ENCODE measurements around the gene CDK18. TPM values are rescaled to one million over a fixed set of nuclear protein-coding genes. Genes with fewer than 3 reads are reported as not detected.

CDK18 gene
- total RNA-seq, 6 experiments from 2014 or later: 0.33 to 2.9 (median 1.7) TPM

- no peak for DNase-seq
- Mint-ChIP-seq H3K9me3 (no peaks in the 10 kb centered on the region), H3K4me3 (no peak overlapping the region), H3K27ac (no peak overlapping the region), H3K27me3 (ENCODE audit: insufficient read depth) (peaks cover 16% of the 10 kb centered on the region), H3K36me3 (ENCODE audit: low read depth) (no peaks in the 10 kb centered on the region), H3K4me1 (ENCODE audit: low read depth) (peaks cover 22% of the 10 kb centered on the region)
- TF ChIP-seq, protein P1, sequence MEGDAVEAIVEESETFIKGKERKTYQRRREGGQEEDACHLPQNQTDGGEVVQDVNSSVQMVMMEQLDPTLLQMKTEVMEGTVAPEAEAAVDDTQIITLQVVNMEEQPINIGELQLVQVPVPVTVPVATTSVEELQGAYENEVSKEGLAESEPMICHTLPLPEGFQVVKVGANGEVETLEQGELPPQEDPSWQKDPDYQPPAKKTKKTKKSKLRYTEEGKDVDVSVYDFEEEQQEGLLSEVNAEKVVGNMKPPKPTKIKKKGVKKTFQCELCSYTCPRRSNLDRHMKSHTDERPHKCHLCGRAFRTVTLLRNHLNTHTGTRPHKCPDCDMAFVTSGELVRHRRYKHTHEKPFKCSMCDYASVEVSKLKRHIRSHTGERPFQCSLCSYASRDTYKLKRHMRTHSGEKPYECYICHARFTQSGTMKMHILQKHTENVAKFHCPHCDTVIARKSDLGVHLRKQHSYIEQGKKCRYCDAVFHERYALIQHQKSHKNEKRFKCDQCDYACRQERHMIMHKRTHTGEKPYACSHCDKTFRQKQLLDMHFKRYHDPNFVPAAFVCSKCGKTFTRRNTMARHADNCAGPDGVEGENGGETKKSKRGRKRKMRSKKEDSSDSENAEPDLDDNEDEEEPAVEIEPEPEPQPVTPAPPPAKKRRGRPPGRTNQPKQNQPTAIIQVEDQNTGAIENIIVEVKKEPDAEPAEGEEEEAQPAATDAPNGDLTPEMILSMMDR (IDR thresholded peaks at IDR 0.05): no peak
These were observed 27.8 kb downstream of the CDK18 start for GRCh38 chr1:205532026-205532898.

DNA sequence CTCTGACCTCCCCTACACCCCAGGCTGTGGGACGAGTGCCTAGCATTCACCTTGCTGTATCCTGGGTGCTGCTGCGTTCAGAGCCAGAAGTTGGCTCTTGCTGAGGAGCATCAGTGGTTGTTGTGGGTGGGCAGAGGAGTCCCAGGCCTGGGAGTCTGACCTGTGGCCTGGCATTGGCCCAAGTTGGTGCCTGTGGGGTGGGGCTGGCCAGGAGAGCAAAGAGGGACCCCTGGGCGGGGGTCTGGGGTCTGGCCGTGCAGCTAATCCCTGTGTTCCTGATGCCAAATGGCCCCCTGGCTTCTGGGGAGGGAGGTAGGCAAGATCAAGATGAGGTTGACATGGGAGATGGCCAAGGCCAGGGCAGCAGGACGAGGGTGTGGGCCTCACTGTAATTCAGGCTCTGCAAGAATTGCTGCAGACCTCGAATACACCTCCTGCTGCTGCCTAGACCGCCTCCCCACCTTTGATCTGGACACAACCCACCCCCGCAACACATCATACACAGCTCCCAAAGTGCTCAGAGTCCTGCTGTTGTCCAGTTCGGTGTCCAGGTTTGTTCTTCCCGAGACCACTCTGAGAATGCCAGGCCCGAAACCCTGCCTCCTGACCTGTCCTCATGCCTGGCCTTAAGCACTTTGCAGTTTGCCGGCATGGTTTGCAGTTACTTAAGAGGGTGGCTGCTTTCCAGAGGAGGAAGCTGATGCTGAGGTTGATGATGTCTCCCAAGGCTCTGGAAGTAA, 28.7 kb downstream of the CDK18 start:
- Mint-ChIP-seq H3K27ac (no peak overlapping the region), H3K4me3 (no peak overlapping the region), H3K36me3 (ENCODE audit: low read depth) (no peaks in the 10 kb centered on the region), H3K9me3 (no peaks in the 10 kb centered on the region), H3K4me1 (ENCODE audit: low read depth) (peaks cover 26% of the 10 kb centered on the region), H3K27me3 (ENCODE audit: insufficient read depth) (peaks cover 16% of the 10 kb centered on the region)
- DNase-seq: no peak
- TF ChIP-seq, protein P1 (IDR thresholded peaks at IDR 0.05): no peak

DNA sequence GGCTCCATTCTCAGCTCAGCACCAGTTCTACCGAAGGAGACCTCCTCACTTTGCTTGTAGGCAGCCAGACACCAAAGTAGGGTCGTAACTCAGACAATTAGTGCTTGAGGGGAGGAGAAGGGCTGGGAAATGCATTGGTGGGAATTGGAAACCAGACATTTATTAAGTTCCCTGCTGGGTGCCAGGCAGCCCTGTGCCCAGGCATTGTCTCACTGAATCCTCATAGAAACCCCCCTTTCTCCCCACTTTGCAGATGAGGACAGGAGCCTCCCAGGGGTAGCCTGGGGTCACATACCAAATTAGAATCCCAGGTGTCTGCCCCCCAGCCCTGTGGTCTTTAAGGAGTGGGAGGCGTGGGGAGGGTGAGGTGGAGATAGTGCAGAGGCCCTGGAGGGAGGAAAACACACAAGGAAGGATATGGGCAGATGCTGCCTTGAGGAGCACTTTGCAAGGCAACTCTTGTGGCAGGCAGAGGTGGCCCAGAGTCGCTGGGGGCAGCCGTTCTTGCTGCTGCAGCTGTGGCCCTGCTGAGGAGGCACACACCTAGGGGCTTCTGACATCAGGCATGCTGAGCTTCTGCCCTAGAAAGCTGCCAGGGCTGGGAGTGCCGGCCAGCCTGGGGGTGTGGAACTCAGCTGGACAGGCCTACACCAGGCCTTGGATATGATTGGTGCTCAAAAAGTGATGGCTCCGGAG, 29.4 kb downstream of the CDK18 start:
- Mint-ChIP-seq H3K9me3 (no peaks in the 10 kb centered on the region), H3K27me3 (ENCODE audit: insufficient read depth) (peaks cover 16% of the 10 kb centered on the region), H3K27ac (no peak overlapping the region), H3K4me3 (no peak overlapping the region), H3K4me1 (ENCODE audit: low read depth) (peaks cover 29% of the 10 kb centered on the region), H3K36me3 (ENCODE audit: low read depth) (no peaks in the 10 kb centered on the region)
- TF ChIP-seq, protein P1 (IDR thresholded peaks at IDR 0.05): no peak
- DNase-seq: no peak

GRCh38 chr1:205534444-205534985, 30.0 kb downstream of the CDK18 start:
- Mint-ChIP-seq H3K36me3 (ENCODE audit: low read depth) (no peaks in the 10 kb centered on the region), H3K4me3 (no peak overlapping the region), H3K27ac (no peak overlapping the region), H3K4me1 (ENCODE audit: low read depth) (peaks cover 26% of the 10 kb centered on the region), H3K9me3 (no peaks in the 10 kb centered on the region), H3K27me3 (ENCODE audit: insufficient read depth) (peaks cover 16% of the 10 kb centered on the region)
- DNase-seq: no peak
- TF ChIP-seq, protein P1 (IDR thresholded peaks at IDR 0.05): no peak

DNA sequence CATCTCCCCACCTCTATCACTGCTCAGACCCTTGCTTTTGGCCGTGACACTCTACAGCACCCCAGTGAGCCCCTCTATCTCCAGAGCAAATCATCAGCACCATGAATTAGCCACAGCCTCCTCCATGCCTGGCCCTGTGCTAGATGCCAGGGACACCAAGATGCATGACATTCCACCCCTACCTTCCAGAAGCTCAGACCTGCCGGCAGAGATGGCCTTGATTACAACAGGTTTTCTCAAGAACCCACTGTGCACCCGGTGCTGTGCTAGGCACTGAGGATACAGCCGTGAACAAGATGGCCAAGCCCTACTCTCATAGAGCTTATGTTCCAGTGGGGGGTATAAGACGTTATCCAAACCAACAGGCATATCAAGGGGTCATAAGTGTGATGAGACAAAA, 30.6 kb downstream of the CDK18 start:
- H3K9me3 Mint-ChIP-seq: no peaks in the 10 kb centered on the region
- H3K4me1 Mint-ChIP-seq (ENCODE audit: low read depth): peaks cover 21% of the 10 kb centered on the region
- DNase-seq: no peak
- TF ChIP-seq, protein P1 (IDR thresholded peaks at IDR 0.05): no peak
- no peak overlapping the region for H3K27ac Mint-ChIP-seq
- no peaks in the 10 kb centered on the region for H3K36me3 Mint-ChIP-seq (ENCODE audit: low read depth)
- H3K4me3 Mint-ChIP-seq: no peak overlapping the region
- peaks cover 16% of the 10 kb centered on the region for H3K27me3 Mint-ChIP-seq (ENCODE audit: insufficient read depth)

Measured in HFFc6 (cell line).